GM13976 (cell line): ENCODE results near the gene SLC25A13.

ENCODE experiments used
- DNase-seq: peaks from one replicate; pipeline ENCODE4 v3.0.0; 2012; ENCODE audit warnings: low spot score
- in situ Hi-C: fragments of 300-500 bp; cut with MboI; formaldehyde crosslinking; loops from one replicate; pipeline ENCODE4 v1.12.0; 2022; ENCODE audit warnings: low sequenced_read_pairs, mixed read lengths, inconsistent platforms; ENCODE audit not compliant: unreplicated experiment
- TF ChIP-seq, protein P1 (sequence below): IDR thresholded peaks from 2 replicates; pipeline ENCODE4 v1.5.1; 2012; ENCODE audit warnings: borderline replicate concordance, mild to moderate bottlenecking; ENCODE audit not compliant: insufficient read depth; ENCODE audit errors: extremely low read depth, missing control alignments, control extremely low read depth

Gene SLC25A13

GRCh38 chr7:96084881-96085553 is 236.9 kb downstream of the SLC25A13 start:
- in situ Hi-C loops = no loop called here
- no peak for DNase-seq
- TF ChIP-seq, protein P1, sequence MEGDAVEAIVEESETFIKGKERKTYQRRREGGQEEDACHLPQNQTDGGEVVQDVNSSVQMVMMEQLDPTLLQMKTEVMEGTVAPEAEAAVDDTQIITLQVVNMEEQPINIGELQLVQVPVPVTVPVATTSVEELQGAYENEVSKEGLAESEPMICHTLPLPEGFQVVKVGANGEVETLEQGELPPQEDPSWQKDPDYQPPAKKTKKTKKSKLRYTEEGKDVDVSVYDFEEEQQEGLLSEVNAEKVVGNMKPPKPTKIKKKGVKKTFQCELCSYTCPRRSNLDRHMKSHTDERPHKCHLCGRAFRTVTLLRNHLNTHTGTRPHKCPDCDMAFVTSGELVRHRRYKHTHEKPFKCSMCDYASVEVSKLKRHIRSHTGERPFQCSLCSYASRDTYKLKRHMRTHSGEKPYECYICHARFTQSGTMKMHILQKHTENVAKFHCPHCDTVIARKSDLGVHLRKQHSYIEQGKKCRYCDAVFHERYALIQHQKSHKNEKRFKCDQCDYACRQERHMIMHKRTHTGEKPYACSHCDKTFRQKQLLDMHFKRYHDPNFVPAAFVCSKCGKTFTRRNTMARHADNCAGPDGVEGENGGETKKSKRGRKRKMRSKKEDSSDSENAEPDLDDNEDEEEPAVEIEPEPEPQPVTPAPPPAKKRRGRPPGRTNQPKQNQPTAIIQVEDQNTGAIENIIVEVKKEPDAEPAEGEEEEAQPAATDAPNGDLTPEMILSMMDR = no peak

DNA sequence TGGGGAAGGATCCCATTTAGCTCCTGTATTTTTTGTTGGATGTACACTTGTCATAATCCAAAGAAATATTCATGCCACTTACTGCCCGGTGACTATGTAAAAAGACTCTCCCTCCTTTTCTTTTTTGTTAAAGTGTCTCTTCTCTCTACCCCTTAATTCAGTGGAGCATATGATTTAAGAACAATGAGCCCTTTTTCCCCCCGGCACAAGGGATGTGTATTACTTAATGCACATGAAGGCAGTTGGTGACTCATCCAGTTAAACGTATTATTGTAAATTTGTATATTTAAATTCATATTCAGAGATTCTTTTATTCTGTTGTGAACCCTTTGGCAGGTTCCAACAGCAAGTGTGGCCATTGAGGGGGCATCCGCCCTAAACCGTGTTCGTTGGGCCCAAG is 241.9 kb downstream of the SLC25A13 start:
- TF ChIP-seq, protein P1 = no peak
- no peak for DNase-seq
- in situ Hi-C loops = no loop called here

DNA sequence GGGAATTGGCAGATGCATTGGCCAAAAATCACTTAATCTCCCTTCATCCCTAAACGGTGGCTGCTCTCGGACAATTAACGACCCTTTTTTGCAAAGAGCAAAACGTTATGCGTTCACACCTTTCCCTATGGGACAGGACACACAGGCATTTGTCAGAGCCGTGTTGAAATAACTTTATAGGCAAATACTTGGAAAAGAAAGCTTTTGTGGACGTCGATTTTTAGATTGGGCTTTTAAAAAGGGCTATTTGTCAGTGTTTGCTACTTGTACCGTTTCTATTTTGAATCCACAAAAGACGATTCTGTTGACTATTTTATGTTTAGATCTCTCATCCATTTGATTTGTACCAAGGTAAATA is 245.6 kb downstream of the SLC25A13 start:
- TF ChIP-seq, protein P1 = no peak
- no peak for DNase-seq
- in situ Hi-C loops = no loop called here

- in situ Hi-C loops = no loop called here
- TF ChIP-seq, protein P1 = peak; percentile 94
- peak; percentile 79 for DNase-seq
Measured at GRCh38 chr7:96075510-96076349, 246.2 kb downstream of the SLC25A13 start.

DNA sequence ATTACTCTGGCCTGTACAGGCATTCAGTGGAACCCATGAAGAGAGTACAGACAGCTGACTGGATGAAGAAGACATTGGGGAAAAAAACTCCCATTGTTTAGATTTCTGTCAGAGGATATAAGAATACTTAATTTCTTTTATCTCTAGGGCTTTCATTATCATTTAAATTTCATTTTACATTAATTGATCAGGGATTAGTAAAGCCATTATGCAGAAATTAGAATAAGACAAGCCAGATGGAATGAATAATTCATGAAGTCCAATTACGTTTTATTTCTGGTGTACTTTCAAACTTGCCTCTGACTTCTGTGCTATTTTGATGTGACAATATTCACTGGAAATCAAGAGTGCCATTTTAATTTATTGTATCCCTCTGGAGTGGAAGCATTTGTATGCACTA is 247.0 kb downstream of the SLC25A13 start:
- in situ Hi-C loops = loop anchor here (25.0 kb wide), 1 partner anchor 962 kb away; no protein-coding TSS in a partner anchor
- DNase-seq = no peak

More for the DNA sequence above, 247.0 kb downstream of the SLC25A13 start:
- TF ChIP-seq, protein P1 = no peak
